Liver (tissue), 9 donors: Measurements from ENCODE around the gene NOX4. TPM values are rescaled to one million over a fixed set of nuclear protein-coding genes. Genes with fewer than 3 reads are reported as not detected.

Source experiments
- DNase-seq: peaks from one replicate; pipeline ENCODE4 v3.0.0-alpha.2; 2017; ENCODE audit warnings: low spot score
- H3K27ac ChIP-seq, 2 donors: one replicate each; pipeline ENCODE4 v1.7.0; 2013; ENCODE audit warnings: inconsistent platforms in 2 of 2, low read length in 2 of 2, control low read depth in 1 of 2, low read depth in 1 of 2, mild to moderate bottlenecking in 1 of 2
- H3K27me3 ChIP-seq, 4 donors: one replicate each; pipeline versions ENCODE4 v1.6.1 to v1.7.0; 2013; ENCODE audit warnings: low read length in 3 of 4, inconsistent platforms in 1 of 4, mild to moderate bottlenecking in 1 of 4, moderate library complexity in 1 of 4; ENCODE audit not compliant: control insufficient read depth in 4 of 4, insufficient read depth in 4 of 4
- H3K36me3 ChIP-seq, 4 donors: one replicate each; pipeline versions ENCODE4 v1.6.1 to v1.7.0; 2013; ENCODE audit warnings: low read length in 3 of 4, mild to moderate bottlenecking in 3 of 4, low read depth in 1 of 4, moderate library complexity in 1 of 4; ENCODE audit not compliant: control insufficient read depth in 4 of 4, insufficient read depth in 3 of 4
- H3K4me1 ChIP-seq, 4 donors: one replicate each; pipeline versions ENCODE4 v1.6.1 to v1.7.0; 2013; ENCODE audit warnings: low read length in 3 of 4, mild to moderate bottlenecking in 3 of 4, moderate library complexity in 1 of 4; ENCODE audit not compliant: control insufficient read depth in 4 of 4, insufficient read depth in 4 of 4
- H3K4me3 ChIP-seq, 3 donors: one replicate each; pipeline versions ENCODE4 v1.6.1 to v1.7.0; 2013; ENCODE audit warnings: low read length in 3 of 3, control low read depth in 1 of 3, low read depth in 1 of 3, mild to moderate bottlenecking in 1 of 3
- H3K9ac ChIP-seq, 2 donors: one replicate each; pipeline ENCODE4 v1.7.0; 2013; ENCODE audit warnings: low read length in 2 of 2, mild to moderate bottlenecking in 2 of 2, moderate library complexity in 2 of 2, control low read depth in 1 of 2, low read depth in 1 of 2
- H3K9me3 ChIP-seq, 4 donors: one replicate each; pipeline versions ENCODE4 v1.6.1 to v1.7.0; 2013; ENCODE audit warnings: low read length in 3 of 4; ENCODE audit not compliant: control insufficient read depth in 4 of 4
- EGR1 ChIP-seq, 2 donors: IDR thresholded peaks; 2 replicates each; pipeline ENCODE4 v1.6.1; 2016 to 2018; ENCODE audit warnings: antibody characterized with exemption in 2 of 2, low read depth in 2 of 2
- FOXA1 ChIP-seq: IDR thresholded peaks from 2 replicates; pipeline ENCODE4 v1.6.1; 2016; ENCODE audit warnings: antibody characterized with exemption
- FOXA2 ChIP-seq: IDR thresholded peaks from 2 replicates; pipeline ENCODE4 v1.6.1; 2016; ENCODE audit warnings: antibody characterized with exemption
- GABPA ChIP-seq, 2 donors: IDR thresholded peaks in 1 of 2; conservative IDR thresholded peaks in 1 of 2; 2 replicates each; pipeline ENCODE4 v1.6.1; 2016; ENCODE audit warnings: antibody characterized with exemption in 2 of 2, mild to moderate bottlenecking in 1 of 2, moderate library complexity in 1 of 2
- HNF4A ChIP-seq, 2 donors: conservative IDR thresholded peaks; 2 replicates each; pipeline ENCODE4 v1.6.1; 2016; ENCODE audit warnings: antibody characterized with exemption in 2 of 2, mild to moderate bottlenecking in 2 of 2
- HNF4G ChIP-seq: IDR thresholded peaks from 2 replicates; pipeline ENCODE4 v1.6.1; 2016; ENCODE audit warnings: antibody characterized with exemption
- JUND ChIP-seq, 2 donors: IDR thresholded peaks; 2 replicates each; pipeline ENCODE4 v1.6.1; 2016; ENCODE audit warnings: antibody characterized with exemption in 2 of 2
- NR2F2 ChIP-seq: IDR thresholded peaks from 2 replicates; pipeline ENCODE4 v1.6.1; 2016; ENCODE audit warnings: antibody characterized with exemption
- RAD21 ChIP-seq, 2 donors: IDR thresholded peaks; 2 replicates each; pipeline ENCODE4 v1.6.1; 2016; ENCODE audit warnings: antibody characterized with exemption in 2 of 2, mild to moderate bottlenecking in 2 of 2
- RXRA ChIP-seq, 2 donors: IDR thresholded peaks; 2 replicates each; pipeline ENCODE4 v1.6.1; 2017 to 2018; ENCODE audit warnings: antibody characterized with exemption in 2 of 2, mild to moderate bottlenecking in 1 of 2
- SP1 ChIP-seq: IDR thresholded peaks from 2 replicates; pipeline ENCODE4 v1.6.1; 2018; ENCODE audit warnings: antibody characterized with exemption, mild to moderate bottlenecking
- TAF1 ChIP-seq: conservative IDR thresholded peaks from 2 replicates; pipeline ENCODE4 v1.6.1; 2016; ENCODE audit warnings: antibody characterized with exemption, mild to moderate bottlenecking
- YY1 ChIP-seq: IDR thresholded peaks from 2 replicates; pipeline ENCODE4 v1.6.1; 2016; ENCODE audit warnings: antibody characterized with exemption, mild to moderate bottlenecking
- WGBS: extraction: QIAGEN DNeasy Blood & Tissue Kit; methylation state at CpG from one replicate; pipeline ENCODE4 v1.1.7; 2013; 5-methylcytosine and 5-hydroxymethylcytosine counted together
- polyA plus RNA-seq, 2 donors: library from polyadenylated mRNA; stranded (reverse) in 1 of 2; unstranded in 1 of 2; fragments of 200-250 nt in 1 of 2; fragments of >200 nt in 1 of 2; fragmentation: Nextera tagmentation in 1 of 2; extraction: Ambion mirVana in 1 of 2; gene quantifications; one replicate each; pipeline versions ENCODE4 v1.2.1 to v1.2.3, GENCODE V29; 2013 to 2015
- total RNA-seq, 2 donors: library from RNA; depleted of rRNA; stranded (reverse); fragments of >200 nt; gene quantifications; one replicate each; pipeline ENCODE4 v1.2.3, GENCODE V29; 2014
- TF ChIP-seq, protein P1 (sequence below): IDR thresholded peaks from 2 replicates; pipeline ENCODE4 v1.6.1; 2016; ENCODE audit warnings: antibody characterized with exemption
- TF ChIP-seq, protein P2 (sequence below): IDR thresholded peaks from 2 replicates; pipeline ENCODE4 v1.6.1; 2016; ENCODE audit warnings: antibody characterized with exemption
- TF ChIP-seq, protein P3 (sequence below): fragments of 150-350 bp; IDR thresholded peaks from 2 replicates; pipeline ENCODE4 v1.5.1; 2017; ENCODE audit warnings: improper control_type of control experiment, low read depth, low read length; ENCODE audit not compliant: missing input control
- TF ChIP-seq, protein P4 (sequence below): IDR thresholded peaks from 2 replicates; pipeline ENCODE4 v1.6.1; 2016; ENCODE audit warnings: antibody characterized with exemption
- TF ChIP-seq, protein P5 (sequence below): IDR thresholded peaks from 2 replicates; pipeline ENCODE4 v1.6.1; 2016; ENCODE audit warnings: antibody characterized with exemption, mild to moderate bottlenecking
- donor health status: healthy.
- donor health status: healthy.
- donor health status: healthy.
- donor health status: healthy.
- donor health status: healthy.

Gene NOX4
- total and polyA plus RNA-seq, 4 donors: 0.07 to 0.29 (median 0.19) TPM; not detected in 1

DNA sequence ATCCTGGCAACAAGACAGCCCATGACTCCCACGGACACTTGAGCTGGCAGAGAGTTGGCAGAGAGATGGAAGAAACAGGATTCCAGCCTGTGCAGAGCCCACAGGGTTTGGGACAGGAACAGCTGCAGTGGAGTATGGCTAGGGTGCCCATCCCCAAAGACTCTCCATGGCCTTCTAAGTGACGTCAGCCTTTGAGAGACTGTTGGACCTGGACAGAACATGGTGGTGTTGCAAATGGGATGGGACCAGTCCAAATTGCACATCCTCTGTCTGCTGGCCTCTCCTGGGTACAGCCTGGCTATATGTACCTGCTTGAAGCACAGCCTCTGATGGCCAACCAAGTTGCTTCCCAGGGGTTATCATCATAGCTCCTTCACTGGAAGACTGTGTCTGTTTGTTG, 34.5 kb downstream of the NOX4 start:
- Histone ChIP-seq H3K36me3 (no peaks in the 10 kb centered on the region), H3K9ac (no peak overlapping the region), H3K4me1 (no peaks in the 10 kb centered on the region), H3K4me3 (no peak overlapping the region), H3K9me3 (no peaks in the 10 kb centered on the region), H3K27me3 (no peaks in the 10 kb centered on the region), H3K27ac (no peak overlapping the region)
- TF ChIP-seq EGR1 (IDR thresholded peaks at IDR 0.05; ENCODE audit: low read depth in 2 of 2) (no peak), YY1 (no peak), GABPA (IDR thresholded peaks at IDR 0.05 in 1 of 2, conservative IDR thresholded peaks at IDR 0.05 in 1 of 2) (no peak), JUND (IDR thresholded peaks at IDR 0.05) (no peak)
- TF ChIP-seq, protein P1, sequence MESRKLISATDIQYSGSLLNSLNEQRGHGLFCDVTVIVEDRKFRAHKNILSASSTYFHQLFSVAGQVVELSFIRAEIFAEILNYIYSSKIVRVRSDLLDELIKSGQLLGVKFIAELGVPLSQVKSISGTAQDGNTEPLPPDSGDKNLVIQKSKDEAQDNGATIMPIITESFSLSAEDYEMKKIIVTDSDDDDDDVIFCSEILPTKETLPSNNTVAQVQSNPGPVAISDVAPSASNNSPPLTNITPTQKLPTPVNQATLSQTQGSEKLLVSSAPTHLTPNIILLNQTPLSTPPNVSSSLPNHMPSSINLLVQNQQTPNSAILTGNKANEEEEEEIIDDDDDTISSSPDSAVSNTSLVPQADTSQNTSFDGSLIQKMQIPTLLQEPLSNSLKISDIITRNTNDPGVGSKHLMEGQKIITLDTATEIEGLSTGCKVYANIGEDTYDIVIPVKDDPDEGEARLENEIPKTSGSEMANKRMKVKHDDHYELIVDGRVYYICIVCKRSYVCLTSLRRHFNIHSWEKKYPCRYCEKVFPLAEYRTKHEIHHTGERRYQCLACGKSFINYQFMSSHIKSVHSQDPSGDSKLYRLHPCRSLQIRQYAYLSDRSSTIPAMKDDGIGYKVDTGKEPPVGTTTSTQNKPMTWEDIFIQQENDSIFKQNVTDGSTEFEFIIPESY: no peak
- 82% methylated on average over 2 of the region's 2 CpGs for WGBS
- no peak for DNase-seq

DNA sequence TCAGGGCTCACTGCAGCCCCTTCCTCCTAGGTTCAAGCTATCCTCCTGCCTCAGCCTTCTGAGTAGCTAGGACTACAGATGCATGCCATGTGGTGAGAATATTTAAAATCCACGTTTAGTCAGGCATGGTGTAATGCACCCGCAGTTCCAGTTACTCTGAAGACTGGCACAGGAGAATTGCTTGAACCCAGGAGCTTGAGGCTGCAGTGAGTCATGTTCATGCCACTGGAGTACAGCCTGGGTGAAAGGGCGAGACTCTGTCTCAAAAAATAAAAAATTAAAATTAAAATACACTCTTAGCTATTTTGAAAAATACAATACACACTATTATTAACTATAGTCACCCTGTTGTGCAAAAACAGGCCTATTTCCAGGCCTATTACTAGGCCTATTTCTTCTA, 38.4 kb downstream of the NOX4 start:
- H3K9ac ChIP-seq: no peak overlapping the region
- no peaks in the 10 kb centered on the region for H3K27me3 ChIP-seq
- H3K27ac ChIP-seq: no peak overlapping the region
- no peak for DNase-seq
- no peaks in the 10 kb centered on the region for H3K36me3 ChIP-seq
- TF ChIP-seq HNF4A (conservative IDR thresholded peaks at IDR 0.05) (no peak), JUND (IDR thresholded peaks at IDR 0.05) (no peak), RAD21 (IDR thresholded peaks at IDR 0.05) (no peak), FOXA2 (no peak), YY1 (no peak), EGR1 (IDR thresholded peaks at IDR 0.05; ENCODE audit: low read depth in 2 of 2) (no peak), RXRA (IDR thresholded peaks at IDR 0.05) (no peak), TAF1 (no peak), FOXA1 (no peak), HNF4G (no peak), SP1 (no peak), GABPA (IDR thresholded peaks at IDR 0.05 in 1 of 2, conservative IDR thresholded peaks at IDR 0.05 in 1 of 2) (no peak), NR2F2 (no peak)
- TF ChIP-seq, protein P2, sequence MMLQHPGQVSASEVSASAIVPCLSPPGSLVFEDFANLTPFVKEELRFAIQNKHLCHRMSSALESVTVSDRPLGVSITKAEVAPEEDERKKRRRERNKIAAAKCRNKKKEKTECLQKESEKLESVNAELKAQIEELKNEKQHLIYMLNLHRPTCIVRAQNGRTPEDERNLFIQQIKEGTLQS: no peak
- TF ChIP-seq, protein P1: no peak
- TF ChIP-seq, protein P3, sequence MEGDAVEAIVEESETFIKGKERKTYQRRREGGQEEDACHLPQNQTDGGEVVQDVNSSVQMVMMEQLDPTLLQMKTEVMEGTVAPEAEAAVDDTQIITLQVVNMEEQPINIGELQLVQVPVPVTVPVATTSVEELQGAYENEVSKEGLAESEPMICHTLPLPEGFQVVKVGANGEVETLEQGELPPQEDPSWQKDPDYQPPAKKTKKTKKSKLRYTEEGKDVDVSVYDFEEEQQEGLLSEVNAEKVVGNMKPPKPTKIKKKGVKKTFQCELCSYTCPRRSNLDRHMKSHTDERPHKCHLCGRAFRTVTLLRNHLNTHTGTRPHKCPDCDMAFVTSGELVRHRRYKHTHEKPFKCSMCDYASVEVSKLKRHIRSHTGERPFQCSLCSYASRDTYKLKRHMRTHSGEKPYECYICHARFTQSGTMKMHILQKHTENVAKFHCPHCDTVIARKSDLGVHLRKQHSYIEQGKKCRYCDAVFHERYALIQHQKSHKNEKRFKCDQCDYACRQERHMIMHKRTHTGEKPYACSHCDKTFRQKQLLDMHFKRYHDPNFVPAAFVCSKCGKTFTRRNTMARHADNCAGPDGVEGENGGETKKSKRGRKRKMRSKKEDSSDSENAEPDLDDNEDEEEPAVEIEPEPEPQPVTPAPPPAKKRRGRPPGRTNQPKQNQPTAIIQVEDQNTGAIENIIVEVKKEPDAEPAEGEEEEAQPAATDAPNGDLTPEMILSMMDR: no peak
- TF ChIP-seq, protein P4, sequence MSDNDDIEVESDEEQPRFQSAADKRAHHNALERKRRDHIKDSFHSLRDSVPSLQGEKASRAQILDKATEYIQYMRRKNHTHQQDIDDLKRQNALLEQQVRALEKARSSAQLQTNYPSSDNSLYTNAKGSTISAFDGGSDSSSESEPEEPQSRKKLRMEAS: no peak
- TF ChIP-seq, protein P5, sequence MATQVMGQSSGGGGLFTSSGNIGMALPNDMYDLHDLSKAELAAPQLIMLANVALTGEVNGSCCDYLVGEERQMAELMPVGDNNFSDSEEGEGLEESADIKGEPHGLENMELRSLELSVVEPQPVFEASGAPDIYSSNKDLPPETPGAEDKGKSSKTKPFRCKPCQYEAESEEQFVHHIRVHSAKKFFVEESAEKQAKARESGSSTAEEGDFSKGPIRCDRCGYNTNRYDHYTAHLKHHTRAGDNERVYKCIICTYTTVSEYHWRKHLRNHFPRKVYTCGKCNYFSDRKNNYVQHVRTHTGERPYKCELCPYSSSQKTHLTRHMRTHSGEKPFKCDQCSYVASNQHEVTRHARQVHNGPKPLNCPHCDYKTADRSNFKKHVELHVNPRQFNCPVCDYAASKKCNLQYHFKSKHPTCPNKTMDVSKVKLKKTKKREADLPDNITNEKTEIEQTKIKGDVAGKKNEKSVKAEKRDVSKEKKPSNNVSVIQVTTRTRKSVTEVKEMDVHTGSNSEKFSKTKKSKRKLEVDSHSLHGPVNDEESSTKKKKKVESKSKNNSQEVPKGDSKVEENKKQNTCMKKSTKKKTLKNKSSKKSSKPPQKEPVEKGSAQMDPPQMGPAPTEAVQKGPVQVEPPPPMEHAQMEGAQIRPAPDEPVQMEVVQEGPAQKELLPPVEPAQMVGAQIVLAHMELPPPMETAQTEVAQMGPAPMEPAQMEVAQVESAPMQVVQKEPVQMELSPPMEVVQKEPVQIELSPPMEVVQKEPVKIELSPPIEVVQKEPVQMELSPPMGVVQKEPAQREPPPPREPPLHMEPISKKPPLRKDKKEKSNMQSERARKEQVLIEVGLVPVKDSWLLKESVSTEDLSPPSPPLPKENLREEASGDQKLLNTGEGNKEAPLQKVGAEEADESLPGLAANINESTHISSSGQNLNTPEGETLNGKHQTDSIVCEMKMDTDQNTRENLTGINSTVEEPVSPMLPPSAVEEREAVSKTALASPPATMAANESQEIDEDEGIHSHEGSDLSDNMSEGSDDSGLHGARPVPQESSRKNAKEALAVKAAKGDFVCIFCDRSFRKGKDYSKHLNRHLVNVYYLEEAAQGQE: no peak
- no peaks in the 10 kb centered on the region for H3K9me3 ChIP-seq
- H3K4me3 ChIP-seq: no peak overlapping the region
- H3K4me1 ChIP-seq: no peaks in the 10 kb centered on the region
- WGBS: 84% methylated on average over 3 of the region's 3 CpGs
